ENCODE results near the gene KDSR. TPM values are rescaled to one million over a fixed set of nuclear protein-coding genes. Genes with fewer than 3 reads are reported as not detected.
A peak's percentile ranks its signal among the peaks of the same experiment; 100 is the strongest.

The KDSR gene
- total RNA-seq, 2 experiments from 2014 or later, result 34.6 to 48.4 TPM

DNA sequence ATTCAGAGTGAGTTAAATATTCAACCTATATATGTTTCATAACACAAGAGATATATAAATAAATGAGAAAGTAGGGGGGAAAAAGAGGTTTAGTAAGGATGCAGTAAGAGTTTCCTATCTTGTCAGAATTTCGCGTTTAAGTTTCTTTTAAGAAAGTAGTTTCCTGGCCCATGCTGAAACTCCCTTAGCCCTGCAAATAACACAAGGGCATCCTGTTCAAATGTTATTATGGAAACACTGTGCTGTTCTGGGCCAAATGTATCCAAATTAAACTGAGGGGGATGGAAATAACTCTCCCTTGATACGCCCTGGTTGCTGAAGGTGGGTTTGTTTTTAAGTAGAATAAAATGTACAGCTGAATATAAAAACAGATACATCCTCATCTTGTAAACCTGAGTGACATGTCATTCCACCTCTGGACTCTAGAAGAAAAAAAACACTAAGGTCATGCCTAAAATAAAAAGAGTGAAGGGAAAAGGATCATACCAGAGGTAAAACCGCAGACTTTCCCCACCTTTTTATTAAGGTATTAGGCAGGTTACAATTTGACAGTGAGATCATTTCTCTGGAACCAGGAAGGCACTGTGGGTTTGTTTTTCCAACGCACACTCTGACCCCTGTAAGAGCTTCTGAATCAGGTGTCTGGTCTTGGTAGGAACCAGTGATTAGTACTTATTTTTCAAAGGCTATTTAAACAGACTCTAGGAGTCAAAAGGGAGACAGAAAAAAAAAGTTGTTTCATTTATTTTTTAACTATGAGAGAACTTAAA, 64.2 kb downstream of the KDSR start:
- Mint-ChIP-seq H3K27ac (peak overlapping the region; percentile 92), H3K27me3 (no peaks in the 10 kb centered on the region), H3K36me3 (peaks cover 72% of the 10 kb centered on the region), H3K4me1 (peaks cover 94% of the 10 kb centered on the region), H3K9me3 (ENCODE audit: low read depth) (no peaks in the 10 kb centered on the region), H3K4me3 (peak overlapping the region; percentile 64)
- CTCF ChIA-PET, result interaction anchor here (0.8 to 4.2 kb wide), 7 partner anchors 9 to 145 kb away, joined by 3 to 43 read pairs (median 4); partner anchors contain the start of gene BCL2
- DNase-seq (no peak), ATAC-seq (peak; percentile 16)

DNA sequence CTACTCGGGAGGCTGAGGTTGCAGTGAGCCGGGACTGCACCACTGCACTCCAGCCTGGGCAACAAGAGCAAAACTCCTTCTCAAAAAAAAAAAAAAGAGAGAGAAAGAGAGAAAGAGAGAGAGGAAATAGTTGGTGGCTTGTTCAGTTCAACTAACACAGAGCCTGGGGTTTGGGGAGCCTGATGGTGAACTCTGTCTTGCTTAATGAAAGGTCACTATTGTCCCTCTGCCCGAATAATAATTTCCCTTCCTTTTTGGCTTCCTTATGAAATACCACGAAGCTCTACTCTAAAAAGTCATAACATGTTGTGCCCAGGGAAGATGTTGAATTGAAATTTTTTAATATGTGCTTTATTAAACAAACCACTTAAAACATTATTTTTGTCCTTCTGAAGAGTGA, 64.8 kb downstream of the KDSR start:
- no peak for DNase-seq
- CTCF ChIA-PET, result interaction anchor here (0.8 to 4.2 kb wide), 10 partner anchors 10 to 170 kb away, joined by 3 to 43 read pairs (median 4); partner anchors contain the start of gene BCL2
- H3K4me3 Mint-ChIP-seq, result peak overlapping the region; percentile 64
- peak overlapping the region; percentile 92 for H3K27ac Mint-ChIP-seq
- no peaks in the 10 kb centered on the region for H3K27me3 Mint-ChIP-seq
- H3K4me1 Mint-ChIP-seq, result peaks cover 94% of the 10 kb centered on the region
- no peak for ATAC-seq
- H3K36me3 Mint-ChIP-seq, result peaks cover 73% of the 10 kb centered on the region
- H3K9me3 Mint-ChIP-seq (ENCODE audit: low read depth), result no peaks in the 10 kb centered on the region

DNA sequence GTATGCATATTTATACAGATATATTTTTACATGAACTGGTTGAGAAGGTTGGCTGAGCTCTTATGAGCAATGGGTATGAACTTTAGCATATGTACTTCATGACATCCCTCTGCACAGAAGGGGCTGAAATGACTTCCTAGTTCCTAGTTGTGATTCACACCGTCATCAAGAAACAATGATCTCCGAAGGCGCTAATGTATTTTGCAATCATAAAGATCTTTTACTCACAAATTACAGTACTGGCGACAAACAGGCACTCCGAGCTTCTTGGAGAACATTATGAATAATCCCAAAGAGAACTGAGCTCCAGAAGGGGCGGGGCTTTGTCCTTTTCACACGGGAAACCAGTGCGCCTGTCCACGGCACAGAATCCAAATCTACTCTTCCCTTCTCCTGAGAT, 65.6 kb downstream of the KDSR start:
- Mint-ChIP-seq H3K27me3 (no peaks in the 10 kb centered on the region), H3K9me3 (ENCODE audit: low read depth) (no peaks in the 10 kb centered on the region), H3K27ac (peak overlapping the region; percentile 92), H3K4me3 (peak overlapping the region; percentile 64), H3K4me1 (peaks cover 89% of the 10 kb centered on the region), H3K36me3 (peaks cover 74% of the 10 kb centered on the region)
- CTCF ChIA-PET, result interaction anchor here (1.0 to 4.2 kb wide), 11 partner anchors 10 to 169 kb away, joined by 3 to 43 read pairs (median 4); partner anchors contain the start of gene BCL2
- peak; percentile 14 for ATAC-seq
- DNase-seq, result no peak

DNA sequence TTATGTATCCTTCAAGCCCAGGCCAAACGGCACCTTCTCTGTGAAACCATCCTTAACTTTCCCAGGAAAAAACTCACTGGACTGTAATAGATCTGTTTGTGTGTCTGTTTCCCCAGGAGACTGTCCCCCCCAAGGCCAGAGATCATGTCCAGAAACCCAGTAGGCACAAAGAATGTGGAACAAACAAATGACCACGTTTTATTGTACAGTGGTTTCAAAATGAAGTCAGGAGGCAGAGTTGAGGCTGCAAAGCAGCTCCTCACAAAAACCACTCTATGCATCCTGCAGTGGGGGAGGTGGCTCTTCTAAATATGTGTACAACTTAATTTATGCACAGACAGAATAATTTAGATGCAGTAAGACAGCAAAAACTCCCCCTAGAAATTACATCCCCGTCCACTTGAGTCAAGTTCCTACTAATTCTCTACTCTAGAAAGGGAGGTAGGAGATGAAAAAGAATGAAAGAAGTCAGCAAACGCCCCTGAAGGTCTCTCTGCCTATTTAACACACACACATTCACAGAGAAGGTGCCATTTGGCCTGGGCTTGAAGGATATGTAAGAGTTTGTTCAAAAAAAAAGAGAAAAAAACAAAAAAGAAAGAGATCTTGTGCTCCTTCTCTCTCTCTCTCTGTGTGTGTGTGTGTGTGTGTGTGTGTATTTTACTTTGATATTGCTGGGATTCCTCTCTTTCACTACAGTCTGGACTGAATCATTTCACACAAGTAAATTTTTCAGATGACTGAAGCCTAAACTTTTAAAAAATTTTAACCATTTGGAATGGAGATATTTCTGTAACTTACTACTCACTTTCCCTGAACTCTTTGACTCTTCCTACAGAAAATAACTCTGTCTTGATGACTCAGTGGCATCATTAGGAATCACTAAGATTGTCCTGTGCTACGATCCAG, 66.9 kb downstream of the KDSR start:
- ATAC-seq (peak; percentile 78), DNase-seq (peak; percentile 83)
- peaks cover 79% of the 10 kb centered on the region for H3K36me3 Mint-ChIP-seq
- CTCF ChIA-PET, result interaction anchor here (0.7 to 4.2 kb wide), 7 partner anchors 14 to 103 kb away, joined by 3 to 43 read pairs (median 3); partner anchors contain the start of gene BCL2
- peak overlapping the region; percentile 64 for H3K4me3 Mint-ChIP-seq
- H3K27ac Mint-ChIP-seq, result peak overlapping the region; percentile 92
- no peaks in the 10 kb centered on the region for H3K27me3 Mint-ChIP-seq
- H3K4me1 Mint-ChIP-seq, result peaks cover 91% of the 10 kb centered on the region
- no peaks in the 10 kb centered on the region for H3K9me3 Mint-ChIP-seq (ENCODE audit: low read depth)

DNA sequence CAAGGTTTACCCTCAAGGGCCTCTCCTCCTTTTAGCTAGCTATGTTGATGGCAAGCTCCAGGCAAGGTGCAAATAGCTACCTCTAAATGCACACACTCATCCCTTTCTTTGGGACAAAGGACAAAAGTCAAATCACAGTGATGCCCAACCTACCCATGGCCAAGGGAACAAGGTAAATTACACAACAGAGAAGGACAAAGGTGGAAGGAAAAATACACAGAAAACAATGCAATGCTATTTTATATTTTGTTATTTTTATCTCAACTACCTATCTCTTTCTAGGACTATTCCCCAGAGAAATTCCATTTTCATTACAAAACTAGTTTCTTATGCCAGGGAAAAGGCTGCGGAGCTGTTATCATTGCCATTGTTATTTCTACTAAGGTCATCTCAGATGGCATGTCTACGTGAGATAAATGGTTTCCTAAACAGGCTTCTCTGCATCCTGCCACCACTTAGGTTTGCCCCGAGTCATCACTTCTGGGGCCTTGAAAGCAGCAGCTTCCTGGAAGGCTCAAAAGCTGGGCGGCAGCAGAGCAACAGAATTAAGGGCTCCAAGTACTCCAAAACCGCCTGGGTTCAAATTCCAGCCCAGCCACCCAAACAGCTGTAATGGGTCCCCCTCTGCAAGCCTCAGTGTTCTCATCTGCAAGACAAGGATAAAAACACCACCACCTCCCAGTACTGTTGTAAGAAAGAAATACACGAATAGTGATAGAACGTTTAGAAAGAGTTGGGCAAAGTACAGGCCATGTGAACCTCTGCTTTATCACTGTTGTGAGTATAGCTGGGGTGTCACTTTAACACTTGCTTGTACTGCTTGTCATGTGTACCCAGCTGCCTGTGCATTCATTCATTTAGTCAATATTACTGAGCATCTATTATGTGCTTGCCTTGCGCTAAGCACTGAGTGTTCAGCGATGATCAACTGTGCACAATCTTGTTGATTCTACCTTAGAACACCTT, 68.3 kb downstream of the KDSR start:
- peak overlapping the region; percentile 92 for H3K27ac Mint-ChIP-seq
- peak; percentile 36 for ATAC-seq
- peak overlapping the region; percentile 64 for H3K4me3 Mint-ChIP-seq
- peaks cover 79% of the 10 kb centered on the region for H3K36me3 Mint-ChIP-seq
- CTCF ChIA-PET, result interaction anchor here (1.0 to 2.2 kb wide), 4 partner anchors 19 to 283 kb away, joined by 3 to 13 read pairs (median 5); no protein-coding TSS in a partner anchor
- no peaks in the 10 kb centered on the region for H3K9me3 Mint-ChIP-seq (ENCODE audit: low read depth)
- DNase-seq, result peak; percentile 74
- H3K4me1 Mint-ChIP-seq, result peaks cover 85% of the 10 kb centered on the region
- H3K27me3 Mint-ChIP-seq, result no peaks in the 10 kb centered on the region

DNA sequence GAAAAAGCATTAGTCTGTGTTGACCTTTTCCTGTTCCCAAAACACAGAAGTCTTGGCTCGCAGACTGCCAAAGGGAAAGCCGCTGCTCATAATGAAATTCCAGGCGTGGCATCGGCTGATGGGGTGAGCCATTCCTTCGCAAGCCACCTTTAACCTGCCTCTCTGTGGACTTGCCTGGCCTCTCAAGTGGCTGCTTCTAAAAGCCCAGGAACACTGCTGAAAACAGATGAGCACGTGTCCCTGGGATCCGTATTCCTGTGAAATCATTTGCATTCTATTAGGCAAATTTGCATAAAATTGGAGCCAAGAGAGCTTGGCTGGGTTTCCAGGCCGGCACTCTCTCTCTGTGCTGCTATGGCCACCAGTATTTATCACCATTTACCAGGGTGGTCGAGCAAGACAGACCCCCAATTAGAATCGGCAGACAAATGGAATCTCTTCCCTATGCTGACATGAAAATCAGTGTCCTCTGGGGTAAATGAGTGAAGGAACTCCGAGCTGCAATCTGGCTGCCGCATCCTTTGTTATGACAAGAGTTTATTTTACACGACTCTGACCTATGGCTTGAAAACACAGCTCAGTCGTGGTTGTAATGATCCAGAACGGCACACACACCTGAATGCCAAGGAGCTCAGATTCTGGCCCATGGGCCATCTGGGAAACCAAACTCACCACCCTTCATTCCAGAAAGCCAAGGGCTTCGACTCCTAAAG, 69.2 kb downstream of the KDSR start:
- ATAC-seq (no peak), DNase-seq (no peak)
- CTCF ChIA-PET, result interaction anchor here (1.0 to 2.2 kb wide), 4 partner anchors 20 to 282 kb away, joined by 3 to 13 read pairs (median 5); no protein-coding TSS in a partner anchor
- H3K9me3 Mint-ChIP-seq (ENCODE audit: low read depth), result no peaks in the 10 kb centered on the region
- no peaks in the 10 kb centered on the region for H3K27me3 Mint-ChIP-seq
- no peak overlapping the region for H3K4me3 Mint-ChIP-seq
- H3K4me1 Mint-ChIP-seq, result peaks cover 87% of the 10 kb centered on the region
- peaks cover 84% of the 10 kb centered on the region for H3K36me3 Mint-ChIP-seq
- peak overlapping the region; percentile 92 for H3K27ac Mint-ChIP-seq

DNA sequence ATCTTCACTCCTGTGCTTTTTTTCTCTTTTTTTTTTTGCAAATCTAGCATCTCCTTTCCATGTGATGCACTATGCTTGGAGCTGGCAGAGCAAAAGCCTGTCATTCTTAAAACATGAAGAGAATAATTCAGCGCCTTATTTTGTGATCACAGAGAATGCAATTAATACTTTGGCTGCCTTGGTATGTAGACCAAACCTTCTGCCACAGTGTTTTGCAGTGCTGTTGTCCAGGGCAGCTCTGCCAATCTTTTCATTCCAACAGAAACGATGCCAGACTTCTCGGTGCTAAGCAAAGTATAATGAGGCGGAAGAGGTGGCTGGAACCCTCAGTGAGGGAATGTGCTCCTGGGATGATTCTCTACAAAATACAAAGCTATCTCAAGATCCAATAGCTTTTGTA, 73.1 kb downstream of the KDSR start:
- DNase-seq (no peak), ATAC-seq (no peak)
- CTCF ChIA-PET, result interaction anchor here (1.3 to 2.5 kb wide), 4 partner anchors 24 to 163 kb away, joined by 3 to 13 read pairs (median 4); no protein-coding TSS in a partner anchor
- H3K9me3 Mint-ChIP-seq (ENCODE audit: low read depth), result no peaks in the 10 kb centered on the region
- no peak overlapping the region for H3K4me3 Mint-ChIP-seq
- no peaks in the 10 kb centered on the region for H3K27me3 Mint-ChIP-seq
- H3K4me1 Mint-ChIP-seq, result peaks cover 80% of the 10 kb centered on the region
- peak overlapping the region; percentile 67 for H3K27ac Mint-ChIP-seq
- H3K36me3 Mint-ChIP-seq, result peaks cover 80% of the 10 kb centered on the region

DNA sequence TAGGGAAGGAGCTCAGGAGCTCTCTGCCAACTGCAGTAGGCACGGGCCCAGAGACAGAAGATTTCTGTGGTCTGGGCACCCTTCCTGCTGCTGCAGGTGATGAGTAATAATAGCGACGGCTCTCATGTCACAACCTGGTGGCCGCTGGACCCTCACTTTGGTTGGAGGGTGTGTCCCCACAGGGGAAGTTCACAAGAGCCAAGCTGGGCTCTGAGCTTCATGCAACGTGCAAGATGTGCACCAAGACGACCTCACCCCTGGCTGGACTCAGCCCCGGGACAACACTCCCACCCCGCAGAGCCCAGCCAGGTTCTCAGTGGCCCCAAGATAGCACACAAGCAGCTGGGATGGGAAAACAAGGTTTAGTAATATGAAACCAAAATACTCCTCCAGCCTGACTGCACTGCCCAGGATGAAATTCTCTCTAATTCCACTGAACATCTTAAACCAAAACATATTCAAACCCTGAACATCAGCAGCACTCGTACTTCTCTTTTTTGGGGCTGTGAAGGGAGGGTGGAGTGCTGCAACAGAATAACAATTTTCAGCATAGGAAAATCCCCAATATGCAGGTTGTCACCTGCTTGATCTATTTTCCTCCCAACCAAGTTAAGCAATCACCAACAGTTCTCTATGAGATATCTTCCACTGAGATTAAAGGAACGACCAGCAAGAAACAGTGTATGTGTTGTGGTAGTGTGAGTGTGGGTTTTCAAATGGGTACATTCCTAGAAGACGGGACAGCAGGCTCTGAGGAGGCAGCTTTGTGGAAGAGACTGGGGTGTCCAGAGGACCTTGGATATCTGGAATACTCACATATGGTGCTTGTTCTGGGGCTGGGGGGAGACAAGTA, 73.9 kb downstream of the KDSR start:
- CTCF ChIA-PET, result interaction anchor here (1.1 to 2.5 kb wide), 5 partner anchors 24 to 162 kb away, joined by 3 to 13 read pairs (median 4); no protein-coding TSS in a partner anchor
- DNase-seq, result peak; percentile 78
- peak; percentile 74 for ATAC-seq
- Mint-ChIP-seq H3K36me3 (peaks cover 71% of the 10 kb centered on the region), H3K27me3 (no peaks in the 10 kb centered on the region), H3K4me1 (peaks cover 72% of the 10 kb centered on the region), H3K9me3 (ENCODE audit: low read depth) (no peaks in the 10 kb centered on the region), H3K27ac (peak overlapping the region; percentile 67), H3K4me3 (peak overlapping the region; percentile 25)

DNA sequence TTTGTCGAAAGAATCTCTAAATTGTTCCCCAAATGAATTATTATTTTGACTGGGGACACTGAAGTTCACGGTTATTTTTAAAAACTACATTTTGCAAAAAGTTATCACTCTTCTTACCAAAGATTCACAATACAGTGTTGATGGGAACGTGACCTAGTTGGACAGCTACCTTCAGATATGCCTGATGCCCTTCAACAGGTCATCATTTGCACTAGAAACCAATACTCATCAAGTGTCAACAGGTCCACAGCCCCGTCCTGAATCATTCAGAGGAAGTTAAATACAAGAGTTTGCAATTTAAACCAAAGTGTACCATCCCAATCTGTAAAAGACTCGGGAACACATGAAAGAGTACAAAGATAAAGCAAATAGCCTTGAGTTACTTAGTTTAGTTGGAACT, 75.7 kb downstream of the KDSR start:
- Mint-ChIP-seq H3K36me3 (peaks cover 58% of the 10 kb centered on the region), H3K27me3 (no peaks in the 10 kb centered on the region), H3K4me3 (no peak overlapping the region), H3K9me3 (ENCODE audit: low read depth) (no peaks in the 10 kb centered on the region), H3K4me1 (peaks cover 62% of the 10 kb centered on the region), H3K27ac (peak overlapping the region; percentile 57)
- CTCF ChIA-PET, result interaction anchor here (1.1 kb wide), 2 partner anchors 10 to 136 kb away, joined by 3 read pairs; no protein-coding TSS in a partner anchor
- DNase-seq, result no peak
- ATAC-seq, result no peak

DNA sequence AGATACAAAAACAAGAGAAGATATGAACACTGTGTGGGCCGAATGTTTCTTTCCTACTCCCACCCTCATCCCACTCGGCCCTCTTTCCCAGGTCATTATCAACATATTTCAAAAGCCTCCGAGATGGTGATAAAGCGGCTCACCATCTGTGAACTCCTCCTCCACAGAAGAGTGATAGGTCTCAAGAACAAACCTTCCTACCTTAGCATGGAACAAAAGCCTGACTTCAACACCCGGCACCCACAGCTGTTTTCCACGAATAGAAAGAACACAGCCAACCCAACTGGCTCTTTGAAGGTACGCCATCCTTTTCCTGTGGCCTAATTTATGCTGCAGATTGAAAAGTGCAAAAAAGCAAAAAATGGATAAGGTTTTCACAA, 76.2 kb downstream of the KDSR start:
- DNase-seq, result no peak

More for the DNA sequence above, 76.2 kb downstream of the KDSR start:
- Mint-ChIP-seq H3K4me1 (peaks cover 62% of the 10 kb centered on the region), H3K36me3 (peaks cover 56% of the 10 kb centered on the region), H3K9me3 (ENCODE audit: low read depth) (no peaks in the 10 kb centered on the region), H3K4me3 (no peak overlapping the region), H3K27ac (peak overlapping the region; percentile 57), H3K27me3 (no peaks in the 10 kb centered on the region)
- CTCF ChIA-PET, result interaction anchor here (1.7 kb wide), 1 partner anchor 275 kb away, joined by 4 read pairs; no protein-coding TSS in a partner anchor
- ATAC-seq, result peak; percentile 63

Data from activated CD8-positive, alpha-beta memory T cell treated with anti-CD3 and anti-CD28 coated beads, Interleukin-2, amount 10 ng/mL, durations not matched to agents 7 days and 5 days (primary cell).